ENCODE results near the gene RECQL5.

DNA sequence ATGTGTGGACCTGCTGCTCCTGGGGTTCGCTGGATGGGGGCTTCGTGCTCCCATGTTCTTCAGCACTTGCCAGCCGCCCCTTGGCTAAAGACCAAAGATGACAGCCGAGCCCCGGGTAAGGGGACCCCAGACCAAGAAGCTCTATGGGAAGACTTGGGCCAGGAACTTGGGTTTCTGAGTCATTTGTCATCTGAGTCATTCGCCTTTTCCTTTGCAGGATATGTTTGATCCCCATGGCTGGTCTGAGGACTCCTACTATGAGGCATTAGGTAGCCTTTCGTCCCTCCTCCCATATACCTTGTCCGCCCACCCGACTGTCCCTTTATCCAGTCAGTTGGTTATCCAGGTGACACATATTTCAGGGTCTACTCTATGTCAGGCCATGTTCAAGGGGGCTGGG lies 36.6 kb upstream of the RECQL5 start:
- TF ChIP-seq YY1 (IDR thresholded peaks at IDR 0.05; ENCODE audit: insufficient read depth, insufficient read length) = no peak
- no peak for TF ChIP-seq ZNF274 (IDR thresholded peaks at IDR 0.05; ENCODE audit: low read depth, low read length)
- TF ChIP-seq SUZ12 (IDR thresholded peaks at IDR 0.05; ENCODE audit: extremely low read depth, insufficient read depth, insufficient read length) = no peak

Data from NT2/D1 (cell line).